ENCODE results near the gene VPS37B.
"Not testable (repeated sequence)": the region's sequence is repeated elsewhere in the genome, so short reads cannot be mapped to it uniquely, and the experiment has no call there.

VPS37B gene

GRCh38 chr12:122895704-122896636 lies at the start of gene VPS37B:
VPS37B (minus strand) TSS chr12:122896124; CDS start chr12:122896062, 62 bp downstream.
- peak; percentile 90 for DNase-seq

- DNase-seq = no peak
Observed at GRCh38 chr12:122944605-122945592, 49.0 kb upstream of the VPS37B start.

- no peak for DNase-seq
Observed at GRCh38 chr12:122943196-122943595, 47.3 kb upstream of the VPS37B start.

- no peak for DNase-seq
Observed at GRCh38 chr12:122942637-122943036, 46.7 kb upstream of the VPS37B start.

GRCh38 chr12:122941351-122941750 lies 45.4 kb upstream of the VPS37B start:
- not testable (repeated sequence) for DNase-seq

- no peak for DNase-seq
Observed at GRCh38 chr12:122939125-122939524, 43.2 kb upstream of the VPS37B start.

- no peak for DNase-seq
Observed at GRCh38 chr12:122937622-122938091, 41.7 kb upstream of the VPS37B start.

GRCh38 chr12:122935318-122935717 lies 39.4 kb upstream of the VPS37B start:
- no peak for DNase-seq

- DNase-seq = no peak
Observed at GRCh38 chr12:122934722-122935121, 38.8 kb upstream of the VPS37B start.

GRCh38 chr12:122932207-122932606 lies 36.3 kb upstream of the VPS37B start:
- DNase-seq = no peak

- no peak for DNase-seq
Observed at GRCh38 chr12:122929812-122930211, 33.9 kb upstream of the VPS37B start.

GRCh38 chr12:122929148-122929538 lies 33.2 kb upstream of the VPS37B start:
- no peak for DNase-seq

GRCh38 chr12:122928404-122929147 lies 32.7 kb upstream of the VPS37B start:
- DNase-seq = no peak

- no peak for DNase-seq
Observed at GRCh38 chr12:122927756-122928403, 32.0 kb upstream of the VPS37B start.

- DNase-seq = no peak
Observed at GRCh38 chr12:122921917-122922316, 26.0 kb upstream of the VPS37B start.

GRCh38 chr12:122920687-122921086 lies 24.8 kb upstream of the VPS37B start:
- no peak for DNase-seq

GRCh38 chr12:122918827-122919226 lies 22.9 kb upstream of the VPS37B start:
- DNase-seq = no peak

GRCh38 chr12:122917507-122918121 lies 21.7 kb upstream of the VPS37B start:
- no peak for DNase-seq

GRCh38 chr12:122909442-122910288 lies 13.7 kb upstream of the VPS37B start:
- peak; percentile 65 for DNase-seq

- no peak for DNase-seq
Observed at GRCh38 chr12:122908915-122909314, 13.0 kb upstream of the VPS37B start.

All from NCI-H510A (cell line).